Bladder microvascular endothelial cell (primary cell): ENCODE results near the gene SIM2. TPM values are rescaled to one million over a fixed set of nuclear protein-coding genes. Genes with fewer than 3 reads are reported as not detected.

ENCODE experiments used
- total RNA-seq: library from RNA; depleted of rRNA; stranded (reverse); fragments of >200 nt; gene quantifications from 2 replicates; pipeline ENCODE4 v1.2.3, GENCODE V29; 2014

The SIM2 gene
- not detected in 2 replicates for total RNA-seq

GRCh38 chr21:36698981-36699545 lies at the start of gene SIM2:
Gene SIM2, plus strand, starts transcription at chr21:36699115. Its CDS starts 632 bp downstream, at chr21:36699747.

Other genes starting within 250 kb of the SIM2 start
- gene CLDN14, start 219.0 kb upstream of the SIM2 start, total RNA-seq = 0.65 and 1.0 TPM in 2 replicates